GM23338 (cell line): Measurements from ENCODE around the gene SORD.
"Not testable (repeated sequence)": the region's sequence is repeated elsewhere in the genome, so short reads cannot be mapped to it uniquely, and the experiment has no call there.

ENCODE experiments used
- CREB1 ChIP-seq: fragments of 250-450 bp; sonication (Bioruptor Pico); IDR thresholded peaks from 2 replicates; pipeline ENCODE4 v1.5.0; 2020; ENCODE audit warnings: low read depth, mild to moderate bottlenecking, moderate library complexity
- CTCF ChIP-seq, 2 experiments: fragments of 200-600 bp in 1 of 2; sonication (generic) in 1 of 2; conservative IDR thresholded peaks; 2 replicates each; pipeline versions ENCODE4 v1.5.1 to v1.6.1; 2016 to 2017; ENCODE audit warnings: antibody characterized with exemption in 2 of 2, low read depth in 2 of 2, mild to moderate bottlenecking in 2 of 2, moderate library complexity in 1 of 2
- ETS1 ChIP-seq: IDR thresholded peaks from 2 replicates; pipeline ENCODE4 v1.6.1; 2016; ENCODE audit warnings: antibody characterized with exemption
- EZH2 ChIP-seq: fragments of 200-600 bp; sonication (generic); IDR thresholded peaks from one replicate; pipeline ENCODE4 v1.8.0; 2017; ENCODE audit warnings: antibody characterized with exemption, mild to moderate bottlenecking, low read depth; ENCODE audit not compliant: unreplicated experiment
- EZH2phosphoT487 ChIP-seq: fragments of 200-600 bp; sonication (generic); IDR thresholded peaks from one replicate; pipeline ENCODE4 v1.8.1; 2018; ENCODE audit warnings: antibody characterized with exemption; ENCODE audit not compliant: unreplicated experiment
- JUNB ChIP-seq: IDR thresholded peaks from one replicate; pipeline ENCODE4 v1.6.1; 2016; ENCODE audit warnings: antibody characterized with exemption; ENCODE audit not compliant: unreplicated experiment
- NANOG ChIP-seq: IDR thresholded peaks from 2 replicates; pipeline ENCODE4 v1.6.1; 2016; ENCODE audit warnings: antibody characterized with exemption, borderline replicate concordance
- POLR2AphosphoS5 ChIP-seq: IDR thresholded peaks from 2 replicates; pipeline ENCODE4 v1.6.1; 2016; ENCODE audit warnings: antibody characterized with exemption, low read depth
- REST ChIP-seq: IDR thresholded peaks from one replicate; pipeline ENCODE4 v1.6.1; 2018; ENCODE audit warnings: antibody characterized with exemption; ENCODE audit not compliant: unreplicated experiment
- STAT1 ChIP-seq: IDR thresholded peaks from one replicate; pipeline ENCODE4 v1.6.1; 2016; ENCODE audit warnings: antibody characterized with exemption; ENCODE audit not compliant: unreplicated experiment
- ZNF114 ChIP-seq: fragments of 250-450 bp; sonication (Bioruptor Pico); IDR thresholded peaks from 2 replicates; pipeline ENCODE4 v1.5.0; 2020; ENCODE audit warnings: mild to moderate bottlenecking, moderate library complexity
- ZNF331 ChIP-seq: fragments of 250-450 bp; sonication (Bioruptor Pico); IDR thresholded peaks from 2 replicates; pipeline ENCODE4 v1.5.0; 2020; ENCODE audit warnings: low read depth, mild to moderate bottlenecking, moderate library complexity
- ZNF462 ChIP-seq: fragments of 250-450 bp; sonication (Bioruptor Pico); IDR thresholded peaks from 2 replicates; pipeline ENCODE4 v1.5.0; 2020; ENCODE audit warnings: mild to moderate bottlenecking, moderate library complexity

DNA sequence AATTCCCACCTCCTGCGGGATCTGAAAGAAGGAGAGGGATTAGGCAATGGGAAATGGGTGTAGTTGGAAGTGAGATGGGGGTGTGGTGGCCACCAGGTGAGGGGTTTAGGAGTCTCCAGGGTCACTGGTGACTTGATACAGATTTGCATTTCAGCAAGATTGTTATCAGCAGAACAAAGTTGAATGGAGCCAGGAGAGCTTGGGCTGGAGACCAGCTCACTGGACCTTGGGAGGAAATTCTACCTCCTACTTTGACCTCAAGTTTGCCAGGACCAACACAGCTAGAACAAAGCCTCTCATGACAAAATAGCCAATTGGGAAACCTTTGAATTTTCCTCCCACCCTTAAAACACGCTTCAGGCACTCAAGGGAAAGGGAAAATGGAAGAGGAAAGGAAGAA, 9.5 kb downstream of the SORD start:
- not testable (repeated sequence) for TF ChIP-seq CTCF (conservative IDR thresholded peaks at IDR 0.05; ENCODE audit: low read depth in 2 of 2); REST; CREB1 (CRISPR knock-in tag); EZH2; EZH2phosphoT487; POLR2AphosphoS5; JUNB; ETS1; ZNF114 (CRISPR knock-in tag); STAT1; NANOG; ZNF462 (CRISPR knock-in tag); ZNF331 (CRISPR knock-in tag)
